A549 treated with CORT108297 at 1 μM for 4 hours (cell line): Measurements from ENCODE around the gene ZFTA. TPM values are rescaled to one million over a fixed set of nuclear protein-coding genes. Genes with fewer than 3 reads are reported as not detected.

ENCODE experiments used
- total RNA-seq: library from RNA; stranded (reverse); fragments of 200-300 nt; extraction: Qiagen RNA extraction; gene quantifications from 5 replicates; pipeline ENCODE4 v1.2.3, GENCODE V29; 2022

Gene ZFTA
- 5.0 to 7.7 TPM (median 6.4 TPM) in 5 replicates for total RNA-seq

DNA sequence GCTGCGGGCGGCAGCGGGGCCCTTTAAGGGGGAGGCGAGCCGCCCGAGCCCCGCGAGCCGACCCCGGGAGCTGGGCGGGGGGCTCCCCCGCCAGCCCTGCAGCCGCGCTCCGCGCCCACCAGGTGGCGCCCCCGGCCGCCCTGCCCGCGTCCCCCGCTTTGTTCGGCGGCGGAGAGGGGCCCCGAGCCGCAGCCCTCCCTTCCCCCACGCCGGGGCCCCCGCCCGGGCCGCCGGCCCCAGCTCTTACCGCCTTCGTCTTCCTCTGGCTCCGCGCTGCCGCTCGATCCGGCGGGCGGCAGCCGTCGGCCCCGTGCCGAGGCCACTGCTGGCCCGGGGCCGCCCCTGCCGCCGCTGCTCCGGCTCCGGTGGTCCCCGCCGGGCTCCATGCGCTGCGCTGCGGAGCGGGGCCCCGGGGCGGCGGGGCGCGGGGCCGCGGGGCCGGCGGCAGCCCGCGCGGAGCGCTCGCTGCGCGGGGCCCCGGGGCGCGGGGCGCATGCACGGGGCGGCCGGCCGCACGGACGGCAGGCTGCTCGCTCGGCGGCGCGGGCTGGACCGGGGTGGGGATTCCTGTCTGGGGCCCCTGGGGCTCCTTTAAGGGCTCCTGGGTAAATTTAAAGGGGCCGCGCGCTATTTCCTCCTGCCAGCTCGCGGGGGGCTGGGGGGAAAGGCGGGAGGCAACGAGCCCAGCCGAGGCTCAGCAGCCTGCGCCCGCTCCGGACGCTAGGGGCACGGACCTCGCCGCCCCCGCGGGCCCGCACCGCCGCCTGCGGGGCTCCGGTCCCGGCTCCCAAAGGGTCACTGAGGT is at the start of gene ZFTA:
Gene ZFTA (minus strand): TSS at position 539 of the 805 bp plus-strand sequence. CDS start 153 bp downstream, at position 386.

DNA sequence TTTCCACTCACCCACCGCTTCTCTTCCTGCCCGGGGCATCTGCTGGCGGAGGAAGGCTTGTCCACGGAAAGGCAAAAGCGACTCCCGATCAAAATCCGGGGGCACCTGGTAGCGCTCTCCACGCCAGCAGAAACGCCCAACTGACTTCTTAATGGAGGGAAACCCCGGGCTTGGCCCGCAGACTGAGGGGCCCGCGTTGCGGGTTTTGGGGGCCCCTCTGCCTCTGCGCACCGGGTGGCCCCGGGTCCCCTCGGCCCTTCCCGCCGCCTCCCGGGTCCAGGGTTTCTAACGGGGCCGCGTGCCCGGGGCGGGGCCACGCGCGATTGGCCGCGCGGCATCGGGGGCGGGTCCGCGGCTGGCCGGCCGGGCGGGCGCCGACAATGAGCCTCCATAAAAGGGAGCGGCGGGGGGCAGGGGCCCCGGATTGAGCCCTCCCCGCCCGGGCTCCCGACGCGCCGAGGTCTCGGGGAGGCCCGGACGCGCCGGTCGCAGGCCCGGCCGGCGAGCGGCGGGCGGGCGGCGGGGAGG is 44.5 kb upstream of the ZFTA start, which contains the start of gene SPINDOC:
Gene SPINDOC (plus strand): TSS at position 422 of the 528 bp plus-strand sequence. CDS start 231 bp downstream, outside the sequence.

Other genes starting within 250 kb of the ZFTA start
- gene PLAAT4, start 232.0 kb downstream of the ZFTA start, total RNA-seq = 1.3 to 2.6 TPM (median 2.0 TPM) in 5 replicates
- 0.18 to 0.60 TPM (median 0.46 TPM) in 5 replicates for gene PLAAT2, start 205.4 kb downstream of the ZFTA start, total RNA-seq
- gene PLAAT3, start 154.3 kb downstream of the ZFTA start, total RNA-seq = 43.3 to 62.2 TPM (median 54.1 TPM) in 5 replicates
- 27.3 to 33.2 TPM (median 30.8 TPM) in 5 replicates for gene ATL3, start 97.4 kb downstream of the ZFTA start, total RNA-seq
- gene RTN3, start 87.3 kb downstream of the ZFTA start, total RNA-seq = 98.8 to 119 TPM (median 101 TPM) in 5 replicates
- gene SPINDOC, start 44.7 kb upstream of the ZFTA start, total RNA-seq = 35.4 to 55.5 TPM (median 53.5 TPM) in 5 replicates
- 23.0 to 26.1 TPM (median 24.6 TPM) in 5 replicates for gene MARK2, start 70.3 kb upstream of the ZFTA start, total RNA-seq
- 0.87 to 1.3 TPM (median 1.1 TPM) in 5 replicates for gene RCOR2, start 148.4 kb upstream of the ZFTA start, total RNA-seq
- gene NAA40, start 170.2 kb upstream of the ZFTA start, total RNA-seq = 14.8 to 17.6 TPM (median 17.4 TPM) in 5 replicates
- 731 to 1,149 TPM (median 1,054 TPM) in 5 replicates for gene COX8A, start 205.8 kb upstream of the ZFTA start, total RNA-seq
- 104 to 139 TPM (median 129 TPM) in 5 replicates for gene OTUB1, start 217.7 kb upstream of the ZFTA start, total RNA-seq